Upper lobe of left lung (tissue), 6 donors: Measurements from ENCODE around the gene MEIKIN. TPM values are rescaled to one million over a fixed set of nuclear protein-coding genes. Genes with fewer than 3 reads are reported as not detected.

Source experiments
- ATAC-seq, 2 donors: fragments of 200-7000 bp; cut with Tn5 transposase; one replicate each; pipeline ENCODE4 v1.9.1; 2022; ENCODE audit warnings: mild to moderate bottlenecking in 2 of 2, moderate library complexity in 2 of 2; ENCODE audit not compliant: low FRiP score in 2 of 2
- DNase-seq, 2 donors: peaks; one replicate each; pipeline ENCODE4 v3.0.0-alpha.2; 2019 to 2020
- H3K27ac ChIP-seq, 4 donors: fragments of 200-600 bp; sonication (generic); one replicate each; pipeline ENCODE4 v1.5.1; 2016 to 2019
- H3K27me3 ChIP-seq, 4 donors: fragments of 200-600 bp; sonication (generic); one replicate each; pipeline ENCODE4 v1.5.1; 2017 to 2019
- H3K36me3 ChIP-seq, 4 donors: fragments of 200-600 bp; sonication (generic); one replicate each; pipeline ENCODE4 v1.5.1; 2016 to 2019
- H3K4me1 ChIP-seq, 4 donors: fragments of 200-600 bp; sonication (generic); one replicate each; pipeline ENCODE4 v1.5.1; 2018 to 2019
- H3K4me3 ChIP-seq, 4 donors: fragments of 200-600 bp; sonication (generic); one replicate each; pipeline ENCODE4 v1.5.1; 2017 to 2019; ENCODE audit warnings: mild to moderate bottlenecking in 2 of 4, moderate library complexity in 1 of 4
- H3K9me3 ChIP-seq, 4 donors: fragments of 200-600 bp; sonication (generic); one replicate each; pipeline ENCODE4 v1.5.1; 2018 to 2019
- EP300 ChIP-seq, 4 donors: sonication (generic); formaldehyde crosslinking; IDR thresholded peaks; one replicate each; pipeline ENCODE4 v1.5.1; 2017; ENCODE audit warnings: antibody characterized with exemption in 4 of 4, control low read depth in 2 of 4
- POLR2A ChIP-seq, 4 donors: fragments of 450-650 bp; IDR thresholded peaks; one replicate each; pipeline ENCODE4 v1.5.1; 2016 to 2017; ENCODE audit warnings: antibody characterized with exemption in 4 of 4, mild to moderate bottlenecking in 2 of 4
- POLR2AphosphoS5 ChIP-seq, 2 donors: sonication (generic); formaldehyde crosslinking; IDR thresholded peaks; one replicate each; pipeline ENCODE4 v1.5.1; 2017; ENCODE audit warnings: antibody characterized with exemption in 2 of 2
- WGBS, 2 donors: methylation state at CpG; one replicate each; pipeline ENCODE4 v1.1.5; 2017 to 2018; 5-methylcytosine and 5-hydroxymethylcytosine counted together
- total RNA-seq, 6 donors: library from RNA; depleted of rRNA in 4 of 6; stranded (reverse); fragments of >200 nt in 4 of 6; gene quantifications; one replicate each; pipeline versions ENCODE4 v1.1.0 to v1.2.1, GENCODE V29; 2016 to 2021
- TF ChIP-seq, protein P1 (sequence below), 6 experiments: fragments of 450-650 bp in 4 of 6; fragments of 200-600 bp in 2 of 6; sonication (generic) in 2 of 6; IDR thresholded peaks; one replicate each; pipeline ENCODE4 v1.5.1; 2016 to 2019; ENCODE audit warnings: antibody characterized with exemption in 6 of 6
- donor health status: DM: no; HTN: no; CAD: no; lungs with moderate emphysema.
- donor health status: DM: no; HTN: yes; CAD: no; lungs with severe emphysema.

The MEIKIN gene
- total RNA-seq, 6 donors from 2014 or later: 0.77 TPM; not detected in 5

DNA sequence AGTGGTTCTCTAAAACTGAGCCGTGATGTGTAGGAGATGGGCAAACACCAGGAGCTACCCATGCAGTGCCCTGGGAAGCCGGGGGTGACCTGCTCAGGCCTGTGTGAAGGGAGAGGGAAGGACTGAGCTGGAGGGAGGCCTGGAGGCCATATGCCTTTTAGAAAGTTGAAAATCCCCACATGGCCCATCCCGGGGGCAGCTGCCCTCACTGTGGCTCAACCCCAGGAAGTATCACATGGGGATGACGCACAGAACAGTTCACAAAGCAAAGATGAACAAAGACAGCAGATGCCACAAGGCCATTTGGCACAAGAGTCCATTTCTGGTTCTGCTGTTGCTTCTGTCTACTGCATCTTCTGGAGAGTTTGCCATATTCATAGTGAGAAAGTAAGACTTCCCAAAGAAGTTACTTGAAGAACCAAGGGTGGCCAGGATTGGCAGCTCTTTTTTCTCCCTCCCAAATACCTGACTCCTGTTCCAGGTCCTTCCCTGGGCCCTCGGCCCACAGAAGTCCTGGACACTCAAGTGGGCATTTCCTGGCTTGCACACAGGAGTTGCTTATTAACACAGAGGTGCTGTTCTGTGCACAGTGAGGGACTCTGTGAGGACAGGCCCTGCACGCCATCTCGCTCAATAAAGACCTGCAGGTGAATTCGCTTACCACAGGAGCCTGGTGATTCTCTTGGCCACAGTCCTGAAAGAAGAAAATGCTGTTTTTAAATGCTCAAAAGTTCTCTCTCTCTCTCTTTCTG, 40.9 kb upstream of the MEIKIN start:
- 85 to 86% methylated on average over 8 of the region's 8 CpGs for WGBS, 2 donors
- no peak for ATAC-seq
- TF ChIP-seq POLR2A (IDR thresholded peaks at IDR 0.05) (no peak), POLR2AphosphoS5 (IDR thresholded peaks at IDR 0.05) (no peak), EP300 (IDR thresholded peaks at IDR 0.05) (no peak)
- TF ChIP-seq, protein P1, sequence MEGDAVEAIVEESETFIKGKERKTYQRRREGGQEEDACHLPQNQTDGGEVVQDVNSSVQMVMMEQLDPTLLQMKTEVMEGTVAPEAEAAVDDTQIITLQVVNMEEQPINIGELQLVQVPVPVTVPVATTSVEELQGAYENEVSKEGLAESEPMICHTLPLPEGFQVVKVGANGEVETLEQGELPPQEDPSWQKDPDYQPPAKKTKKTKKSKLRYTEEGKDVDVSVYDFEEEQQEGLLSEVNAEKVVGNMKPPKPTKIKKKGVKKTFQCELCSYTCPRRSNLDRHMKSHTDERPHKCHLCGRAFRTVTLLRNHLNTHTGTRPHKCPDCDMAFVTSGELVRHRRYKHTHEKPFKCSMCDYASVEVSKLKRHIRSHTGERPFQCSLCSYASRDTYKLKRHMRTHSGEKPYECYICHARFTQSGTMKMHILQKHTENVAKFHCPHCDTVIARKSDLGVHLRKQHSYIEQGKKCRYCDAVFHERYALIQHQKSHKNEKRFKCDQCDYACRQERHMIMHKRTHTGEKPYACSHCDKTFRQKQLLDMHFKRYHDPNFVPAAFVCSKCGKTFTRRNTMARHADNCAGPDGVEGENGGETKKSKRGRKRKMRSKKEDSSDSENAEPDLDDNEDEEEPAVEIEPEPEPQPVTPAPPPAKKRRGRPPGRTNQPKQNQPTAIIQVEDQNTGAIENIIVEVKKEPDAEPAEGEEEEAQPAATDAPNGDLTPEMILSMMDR (IDR thresholded peaks at IDR 0.05): no peak
- Histone ChIP-seq H3K4me3 (no peak overlapping the region), H3K4me1 (no peaks in the 10 kb centered on the region), H3K27me3 (no peaks in the 10 kb centered on the region), H3K9me3 (no peaks in the 10 kb centered on the region), H3K27ac (no peak overlapping the region), H3K36me3 (no peaks in the 10 kb centered on the region)
- DNase-seq: no peak

DNA sequence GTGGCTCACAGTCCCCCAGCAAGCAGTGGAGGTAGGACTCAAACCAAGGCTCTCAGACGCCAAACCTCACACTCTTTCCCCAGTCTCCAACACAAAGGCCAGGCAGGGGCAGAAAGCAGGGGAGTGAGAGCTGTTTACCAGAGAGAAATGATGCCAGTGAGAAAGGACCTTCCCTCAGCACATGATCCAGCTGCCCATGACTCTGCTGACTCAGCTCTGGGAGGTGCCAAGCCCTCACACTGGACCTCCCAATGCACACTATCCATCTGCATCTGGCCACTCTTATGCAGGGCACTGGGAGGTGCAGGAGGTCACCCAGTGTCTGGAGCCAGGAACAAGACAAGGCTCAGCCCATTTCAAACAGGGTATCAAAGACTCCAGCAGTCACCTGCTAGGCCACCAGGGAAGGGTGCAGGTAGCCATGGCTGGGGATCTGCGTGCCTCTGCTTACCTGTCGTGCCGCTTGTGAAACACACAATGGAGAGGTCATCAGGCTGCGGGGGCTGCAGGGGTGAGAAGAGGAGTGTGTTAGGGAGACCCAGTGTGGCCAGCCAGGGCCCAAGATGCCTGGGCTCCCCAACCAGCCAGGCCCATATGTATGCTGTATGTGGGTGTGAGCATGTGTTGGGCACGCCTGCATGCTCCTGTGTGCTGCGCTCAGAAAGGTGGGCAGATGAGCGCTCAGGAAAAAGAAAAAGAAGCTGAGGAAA, 39.6 kb upstream of the MEIKIN start:
- no peak overlapping the region for H3K27ac ChIP-seq
- no peak overlapping the region for H3K4me3 ChIP-seq
- 97 to 98% methylated on average over 8 of the region's 8 CpGs for whole genome bisulfite sequencing, 2 donors
- no peaks in the 10 kb centered on the region for H3K4me1 ChIP-seq
- H3K36me3 ChIP-seq: no peaks in the 10 kb centered on the region
- TF ChIP-seq EP300 (IDR thresholded peaks at IDR 0.05) (no peak), POLR2AphosphoS5 (IDR thresholded peaks at IDR 0.05) (no peak), POLR2A (IDR thresholded peaks at IDR 0.05) (no peak)
- TF ChIP-seq, protein P1 (IDR thresholded peaks at IDR 0.05): no peak
- no peaks in the 10 kb centered on the region for H3K9me3 ChIP-seq
- DNase-seq: no peak
- no peak for ATAC-seq
- H3K27me3 ChIP-seq: no peaks in the 10 kb centered on the region

DNA sequence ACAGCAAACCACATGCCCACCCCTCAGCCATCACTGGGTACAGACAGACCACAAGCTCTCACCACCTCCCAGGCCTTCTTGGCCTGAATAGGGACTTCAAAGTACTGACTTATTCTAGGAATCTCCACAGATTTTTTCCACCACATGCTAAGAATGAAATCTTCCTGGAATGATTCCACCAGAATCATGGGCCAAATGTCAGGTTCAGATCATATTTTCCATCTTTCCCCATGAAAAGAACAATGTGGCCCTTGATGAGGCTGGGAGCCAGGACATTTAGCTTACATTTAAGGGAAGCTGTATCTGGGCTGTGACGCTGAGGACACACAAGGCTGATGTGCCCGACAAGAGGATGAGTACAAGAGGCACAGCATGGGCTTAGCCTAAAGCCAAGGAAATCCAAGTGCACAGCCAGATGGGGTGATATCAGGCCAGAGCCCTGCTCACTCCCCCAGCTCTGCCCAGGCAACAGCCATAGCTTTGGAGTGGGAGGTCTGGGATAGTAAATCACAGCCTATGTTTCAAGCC, 37.8 kb upstream of the MEIKIN start:
- no peaks in the 10 kb centered on the region for H3K4me1 ChIP-seq
- DNase-seq: no peak
- no peaks in the 10 kb centered on the region for H3K9me3 ChIP-seq
- H3K4me3 ChIP-seq: no peak overlapping the region
- 80 to 83% methylated on average over 1 to 2 of the region's 2 CpGs for WGBS, 2 donors
- H3K27me3 ChIP-seq: no peaks in the 10 kb centered on the region
- ATAC-seq: peak in 1 of 2 donors; percentile 14
- no peak overlapping the region for H3K27ac ChIP-seq
- no peak for TF ChIP-seq POLR2AphosphoS5 (IDR thresholded peaks at IDR 0.05)
- TF ChIP-seq EP300 (IDR thresholded peaks at IDR 0.05): no peak
- no peak for TF ChIP-seq POLR2A (IDR thresholded peaks at IDR 0.05)
- TF ChIP-seq, protein P1 (IDR thresholded peaks at IDR 0.05): no peak
- no peaks in the 10 kb centered on the region for H3K36me3 ChIP-seq

DNA sequence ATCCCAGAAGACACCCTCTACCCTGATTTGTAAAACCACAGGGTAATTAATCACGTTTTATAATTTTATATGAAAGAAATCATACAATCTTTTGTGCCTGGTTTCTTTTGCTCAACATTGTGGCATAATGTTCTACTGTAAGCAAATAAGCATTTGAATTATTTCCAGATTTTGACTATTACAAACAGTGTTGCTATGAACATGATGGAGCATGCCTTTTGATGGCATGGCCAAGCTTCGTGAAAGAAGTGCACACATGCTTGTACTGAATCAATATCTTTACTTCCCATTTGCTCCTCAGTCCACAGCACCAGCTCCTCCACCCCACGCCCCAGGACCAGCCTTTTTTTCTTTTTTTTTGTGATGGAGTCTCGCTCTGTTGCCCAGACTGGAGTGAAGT, 36.1 kb upstream of the MEIKIN start:
- no peak for TF ChIP-seq POLR2AphosphoS5 (IDR thresholded peaks at IDR 0.05)
- no peak for TF ChIP-seq EP300 (IDR thresholded peaks at IDR 0.05)
- TF ChIP-seq, protein P1 (IDR thresholded peaks at IDR 0.05): no peak
- no peak for TF ChIP-seq POLR2A (IDR thresholded peaks at IDR 0.05)
- Histone ChIP-seq H3K4me3 (no peak overlapping the region), H3K27me3 (no peaks in the 10 kb centered on the region), H3K27ac (no peak overlapping the region), H3K4me1 (no peaks in the 10 kb centered on the region), H3K9me3 (no peaks in the 10 kb centered on the region), H3K36me3 (no peaks in the 10 kb centered on the region)
- WGBS, 2 donors: 75% methylated on average over 4 of the region's 4 CpGs
- ATAC-seq (no peak), DNase-seq (no peak)
